Medulla oblongata (tissue), 1 donor: Measurements from ENCODE around the gene MVB12A.

Experiments
- DNase-seq: peaks from one replicate; pipeline ENCODE4 v3.0.0-alpha.2; 2015; ENCODE audit errors: extremely low spot score

Gene MVB12A

GRCh38 chr19:17445526-17446165 lies 25.8 kb downstream of the MVB12A start:
- no peak for DNase-seq

GRCh38 chr19:17447704-17448130 lies 27.9 kb downstream of the MVB12A start:
- no peak for DNase-seq

GRCh38 chr19:17448131-17448967 lies 28.5 kb downstream of the MVB12A start, which contains the start of gene TMEM221:
Gene TMEM221, minus strand, starts transcription at chr19:17448668. Its CDS starts 206 bp downstream, at chr19:17448462.
- peak; percentile 23 for DNase-seq

- no peak for DNase-seq
Observed at GRCh38 chr19:17450264-17451075, 30.6 kb downstream of the MVB12A start.

- no peak for DNase-seq
Observed at GRCh38 chr19:17451820-17452219, 32.0 kb downstream of the MVB12A start.

GRCh38 chr19:17454576-17455071 lies 34.8 kb downstream of the MVB12A start:
- no peak for DNase-seq

- no peak for DNase-seq
Observed at GRCh38 chr19:17455308-17456123, 35.7 kb downstream of the MVB12A start.

GRCh38 chr19:17456127-17456526 lies 36.3 kb downstream of the MVB12A start:
- no peak for DNase-seq

- no peak for DNase-seq
Observed at GRCh38 chr19:17457616-17458015, 37.8 kb downstream of the MVB12A start.

GRCh38 chr19:17458970-17459369 lies 39.1 kb downstream of the MVB12A start:
- no peak for DNase-seq

GRCh38 chr19:17460372-17461230 lies 40.8 kb downstream of the MVB12A start, which contains the start of gene NXNL1:
Gene NXNL1, minus strand, starts transcription at chr19:17460926. Its CDS starts 57 bp downstream, at chr19:17460869.
- DNase-seq = no peak

- no peak for DNase-seq
Observed at GRCh38 chr19:17466487-17466850, 46.6 kb downstream of the MVB12A start.

- no peak for DNase-seq
Observed at GRCh38 chr19:17467471-17468301, 47.8 kb downstream of the MVB12A start.

GRCh38 chr19:17468302-17469091 lies 48.6 kb downstream of the MVB12A start:
- DNase-seq = peak; percentile 80

- DNase-seq = no peak
Observed at GRCh38 chr19:17469092-17469480, 49.2 kb downstream of the MVB12A start.

GRCh38 chr19:17469481-17470067 lies 49.7 kb downstream of the MVB12A start:
- DNase-seq = peak; percentile 92

- DNase-seq = peak; percentile 100
Observed at GRCh38 chr19:17470068-17470841, 50.4 kb downstream of the MVB12A start, which contains the start of gene SLC27A1. Gene SLC27A1, plus strand, starts transcription at chr19:17470524. Its CDS starts 17 bp downstream, at chr19:17470541.
